Measurements from ENCODE around the gene HSD11B1L. TPM values are rescaled to one million over a fixed set of nuclear protein-coding genes. Genes with fewer than 3 reads are reported as not detected.

Gene HSD11B1L
- polyA plus RNA-seq, 3 donors, result 1.9 to 2.5 (median 2.4) TPM

GRCh38 chr19:5646703-5647102, 34.1 kb upstream of the HSD11B1L start:
- TF ChIP-seq CTCF (IDR thresholded peaks at IDR 0.05), result no peak
- Mint-ChIP-seq H3K27me3 (ENCODE audit: low read depth in 3 of 3) (no peaks in the 10 kb centered on the region), H3K4me1 (no peaks in the 10 kb centered on the region), H3K36me3 (peaks cover 87 to 94% of the 10 kb centered on the region in 2 donors), H3K9me3 (no peaks in the 10 kb centered on the region), H3K27ac (peak overlapping the region in 3 of 7 donors; percentile 13 to 56 (median 43)), H3K4me3 (no peak overlapping the region)
- Histone ChIP-seq H3K9ac (ENCODE audit: insufficient read depth, low read length, poor library complexity, severe bottlenecking) (no peak overlapping the region), H2AFZ (ENCODE audit: insufficient read depth, low read depth, low read length, poor library complexity, severe bottlenecking) (no peak overlapping the region), H3K79me2 (ENCODE audit: insufficient read depth, low read length) (peaks cover 58% of the 10 kb centered on the region), H3K4me2 (replicated peaks; ENCODE audit: extremely low read depth, low read length, poor library complexity, severe bottlenecking) (no peak overlapping the region), H3K27ac (ENCODE audit: low read depth in 1 of 2, low read length in 2 of 2) (no peak overlapping the region), H4K20me1 (ENCODE audit: insufficient read depth, low read length) (peaks cover 91% of the 10 kb centered on the region), H3K4me1 (ENCODE audit: control insufficient read depth in 1 of 2, insufficient read depth in 2 of 2, low read length in 2 of 2) (no peaks in the 10 kb centered on the region), H3K36me3 (replicated peaks in 1 of 2; ENCODE audit: control insufficient read depth in 1 of 2, insufficient read depth in 2 of 2, low read length in 2 of 2) (peaks cover 89 to 95% of the 10 kb centered on the region in 2 donors), H3K27me3 (ENCODE audit: control insufficient read depth in 2 of 2, insufficient read depth in 2 of 2, low read length in 2 of 2) (no peaks in the 10 kb centered on the region), H3K9me3 (replicated peaks in 1 of 2; ENCODE audit: control insufficient read depth in 1 of 2, insufficient read depth in 1 of 2, low read length in 2 of 2) (no peaks in the 10 kb centered on the region), H3K4me3 (replicated peaks in 1 of 3; ENCODE audit: low read depth in 2 of 3, low read length in 3 of 3) (no peak overlapping the region)
- WGBS (ENCODE audit: insufficient coverage), result 100% methylated on average over 3 of the region's 4 CpGs
- intact Hi-C loops (cut with micrococcal nuclease), result no loop called here
- DNase-seq, result no peak

- H3K27me3 Mint-ChIP-seq (ENCODE audit: low read depth in 3 of 3), result no peaks in the 10 kb centered on the region
- Histone ChIP-seq H3K4me1 (ENCODE audit: control insufficient read depth in 1 of 2, insufficient read depth in 2 of 2, low read length in 2 of 2) (no peaks in the 10 kb centered on the region), H3K27ac (ENCODE audit: low read depth in 1 of 2, low read length in 2 of 2) (no peak overlapping the region), H3K27me3 (ENCODE audit: control insufficient read depth in 2 of 2, insufficient read depth in 2 of 2, low read length in 2 of 2) (no peaks in the 10 kb centered on the region), H3K79me2 (ENCODE audit: insufficient read depth, low read length) (peaks cover 45% of the 10 kb centered on the region), H3K9ac (ENCODE audit: insufficient read depth, low read length, poor library complexity, severe bottlenecking) (no peak overlapping the region), H3K4me2 (replicated peaks; ENCODE audit: extremely low read depth, low read length, poor library complexity, severe bottlenecking) (no peak overlapping the region), H3K36me3 (replicated peaks in 1 of 2; ENCODE audit: control insufficient read depth in 1 of 2, insufficient read depth in 2 of 2, low read length in 2 of 2) (peaks cover 88 to 95% of the 10 kb centered on the region in 2 donors), H2AFZ (ENCODE audit: insufficient read depth, low read depth, low read length, poor library complexity, severe bottlenecking) (no peak overlapping the region), H3K4me3 (replicated peaks in 1 of 3; ENCODE audit: low read depth in 2 of 3, low read length in 3 of 3) (no peak overlapping the region), H3K9me3 (replicated peaks in 1 of 2; ENCODE audit: control insufficient read depth in 1 of 2, insufficient read depth in 1 of 2, low read length in 2 of 2) (no peaks in the 10 kb centered on the region), H4K20me1 (ENCODE audit: insufficient read depth, low read length) (peaks cover 89% of the 10 kb centered on the region)
- no peaks in the 10 kb centered on the region for H3K4me1 Mint-ChIP-seq
- intact Hi-C loops (cut with micrococcal nuclease), result no loop called here
- 100% methylated on average over 1 of the region's 11 CpGs for WGBS (ENCODE audit: insufficient coverage)
- H3K4me3 Mint-ChIP-seq, result no peak overlapping the region
- no peak overlapping the region for H3K27ac Mint-ChIP-seq
- TF ChIP-seq CTCF (IDR thresholded peaks at IDR 0.05), result no peak
- no peaks in the 10 kb centered on the region for H3K9me3 Mint-ChIP-seq
- H3K36me3 Mint-ChIP-seq, result peaks cover 88 to 94% of the 10 kb centered on the region in 2 donors
- DNase-seq, result no peak
Observed at GRCh38 chr19:5648464-5648863, 32.4 kb upstream of the HSD11B1L start.

Measured in CD14-positive monocyte (primary cell).